H9 (cell line): ENCODE results near the gene SETDB2. TPM values are rescaled to one million over a fixed set of nuclear protein-coding genes. Genes with fewer than 3 reads are reported as not detected.

Source experiments
- DNase-seq: peaks from one replicate; pipeline ENCODE4 v3.0.0-alpha.2; 2017
- H2AFZ ChIP-seq: one replicate; pipeline ENCODE4 v1.6.1; 2013; ENCODE audit warnings: mild to moderate bottlenecking, low read length, control low read depth, moderate library complexity
- H2AK5ac ChIP-seq: 2 replicates; pipeline ENCODE4 v1.6.1; 2013; ENCODE audit warnings: low read length, control low read depth, mixed read lengths; ENCODE audit not compliant: insufficient read length
- H2BK120ac ChIP-seq: one replicate; pipeline ENCODE4 v1.6.1; 2013; ENCODE audit warnings: low read depth, mild to moderate bottlenecking, low read length, control low read depth, inconsistent platforms; ENCODE audit not compliant: poor library complexity, severe bottlenecking
- H2BK12ac ChIP-seq: 2 replicates; pipeline ENCODE4 v1.6.1; 2013; ENCODE audit warnings: low read length, control low read depth, mixed read lengths, low read depth; ENCODE audit not compliant: insufficient read length
- H2BK15ac ChIP-seq: 2 replicates; pipeline ENCODE4 v1.6.1; 2013; ENCODE audit warnings: low read depth, low read length, control low read depth
- H2BK20ac ChIP-seq: one replicate; pipeline ENCODE4 v1.6.1; 2013; ENCODE audit warnings: low read depth, mild to moderate bottlenecking, low read length, control low read depth, inconsistent platforms; ENCODE audit not compliant: poor library complexity, severe bottlenecking
- H2BK5ac ChIP-seq: 2 replicates; pipeline ENCODE4 v1.6.1; 2013; ENCODE audit warnings: low read length, control low read depth, mixed read lengths; ENCODE audit not compliant: insufficient read length
- H3K14ac ChIP-seq: 2 replicates; pipeline ENCODE4 v1.6.1; 2013; ENCODE audit warnings: low read length, control low read depth; ENCODE audit not compliant: insufficient read depth
- H3K18ac ChIP-seq: 2 replicates; pipeline ENCODE4 v1.6.1; 2013; ENCODE audit warnings: low read depth, mild to moderate bottlenecking, mixed read lengths, low read length, control low read depth; ENCODE audit not compliant: insufficient read length
- H3K23ac ChIP-seq: 2 replicates; pipeline ENCODE4 v1.6.1; 2013; ENCODE audit warnings: low read length, control low read depth, mixed read lengths, low read depth; ENCODE audit not compliant: insufficient read length
- H3K23me2 ChIP-seq: 2 replicates; pipeline ENCODE4 v1.6.1; 2013; ENCODE audit warnings: low read depth, mild to moderate bottlenecking, mixed read lengths, low read length, control low read depth; ENCODE audit not compliant: insufficient read length, poor library complexity, severe bottlenecking
- H3K27ac ChIP-seq: 2 replicates; pipeline ENCODE4 v1.5.1; 2013; ENCODE audit warnings: low read length, control low read depth, mixed read lengths, low read depth; ENCODE audit not compliant: insufficient read length
- H3K27me3 ChIP-seq: 2 replicates; pipeline ENCODE4 v1.6.1; 2013; ENCODE audit warnings: low read length, control low read depth, inconsistent platforms; ENCODE audit not compliant: insufficient read depth
- H3K4ac ChIP-seq: 2 replicates; pipeline ENCODE4 v1.6.1; 2013; ENCODE audit warnings: low read depth, mild to moderate bottlenecking, control low read depth, inconsistent platforms, low read length, moderate library complexity
- H3K4me1 ChIP-seq: 2 replicates; pipeline ENCODE4 v1.6.1; 2013; ENCODE audit warnings: low read length, control low read depth, inconsistent platforms; ENCODE audit not compliant: insufficient read depth
- H3K4me2 ChIP-seq: 2 replicates; pipeline ENCODE4 v1.6.1; 2013; ENCODE audit warnings: low read length, control low read depth, mixed read lengths; ENCODE audit not compliant: insufficient read length, insufficient read depth
- H3K56ac ChIP-seq: 2 replicates; pipeline ENCODE4 v1.6.1; 2013; ENCODE audit warnings: low read depth, mild to moderate bottlenecking, mixed read lengths, low read length, control low read depth; ENCODE audit not compliant: insufficient read length
- H3K79me1 ChIP-seq: 2 replicates; pipeline ENCODE4 v1.6.1; 2013; ENCODE audit warnings: low read depth, mild to moderate bottlenecking, moderate library complexity, low read length, control low read depth, inconsistent platforms; ENCODE audit not compliant: insufficient read depth, poor library complexity, severe bottlenecking
- H3K79me2 ChIP-seq: 2 replicates; pipeline ENCODE4 v1.6.1; 2013; ENCODE audit warnings: low read length, control low read depth, inconsistent platforms; ENCODE audit not compliant: insufficient read depth
- H3K9ac ChIP-seq: 2 replicates; pipeline ENCODE4 v1.6.1; 2013; ENCODE audit warnings: low read length, control low read depth, mixed read lengths; ENCODE audit not compliant: insufficient read length; ENCODE audit errors: extremely low read depth
- H3K9me3 ChIP-seq: one replicate; pipeline ENCODE4 v1.6.1; 2013; ENCODE audit warnings: low read depth, low read length, inconsistent platforms; ENCODE audit not compliant: control insufficient read depth
- H3T11ph ChIP-seq: one replicate; pipeline ENCODE4 v1.6.1; 2013; ENCODE audit warnings: mild to moderate bottlenecking, low read length, control low read depth, inconsistent platforms
- H4K20me1 ChIP-seq: one replicate; pipeline ENCODE4 v1.6.1; 2013; ENCODE audit not compliant: control insufficient read depth, insufficient read length, insufficient read depth
- H4K5ac ChIP-seq: 2 replicates; pipeline ENCODE4 v1.6.1; 2013; ENCODE audit warnings: low read depth, mild to moderate bottlenecking, mixed read lengths, low read length, control low read depth; ENCODE audit not compliant: insufficient read length
- H4K8ac ChIP-seq: replicated peaks from 2 replicates; pipeline ENCODE4 v1.6.1; 2013; ENCODE audit warnings: low read length, control low read depth, mixed read lengths, low read depth; ENCODE audit not compliant: insufficient read length
- H4K91ac ChIP-seq: 2 replicates; pipeline ENCODE4 v1.6.1; 2013; ENCODE audit warnings: low read depth, mild to moderate bottlenecking, moderate library complexity, mixed read lengths, low read length, control low read depth; ENCODE audit not compliant: insufficient read length
- H3K27ac Mint-ChIP-seq, 3 experiments: 2 replicates in 2 of 3; 3 replicates in 1 of 3; pipeline ENCODE4 v1.8.0; 2020 to 2021; ENCODE audit warnings: mixed read lengths in 3 of 3, mild to moderate bottlenecking in 1 of 3, moderate library complexity in 1 of 3
- H3K27me3 Mint-ChIP-seq: 2 replicates; pipeline ENCODE4 v1.8.0; 2021; ENCODE audit warnings: low read depth, mild to moderate bottlenecking, moderate library complexity, mixed read lengths
- H3K36me3 Mint-ChIP-seq, 3 experiments: 2 replicates in 2 of 3; 3 replicates in 1 of 3; pipeline ENCODE4 v1.8.0; 2020 to 2021; ENCODE audit warnings: low read depth in 3 of 3, mixed read lengths in 3 of 3; ENCODE audit not compliant: insufficient read depth in 1 of 3
- H3K4me1 Mint-ChIP-seq, 2 experiments: 2 replicates each; pipeline ENCODE4 v1.8.0; 2020; ENCODE audit warnings: mixed read lengths in 2 of 2
- H3K4me3 Mint-ChIP-seq, 2 experiments: 2 replicates in 1 of 2; 3 replicates in 1 of 2; pipeline ENCODE4 v1.8.0; 2020 to 2021; ENCODE audit warnings: mild to moderate bottlenecking in 2 of 2, mixed read lengths in 2 of 2, moderate library complexity in 1 of 2
- H3K9me3 Mint-ChIP-seq, 2 experiments: 2 replicates in 1 of 2; 3 replicates in 1 of 2; pipeline ENCODE4 v1.8.0; 2020; ENCODE audit warnings: mild to moderate bottlenecking in 2 of 2, mixed read lengths in 2 of 2, moderate library complexity in 1 of 2
- WGBS: extraction: QIAGEN DNeasy Blood & Tissue Kit; methylation state at CpG from one replicate; pipeline ENCODE4 v1.1.7; 2013; ENCODE audit warnings: missing lambda C conversion rate, low lambda C conversion rate, mixed read lengths; ENCODE audit not compliant: insufficient read length; ENCODE audit errors: extremely low coverage; 5-methylcytosine and 5-hydroxymethylcytosine counted together
- total RNA-seq: library from RNA; stranded (reverse); gene quantifications from 2 replicates; pipeline ENCODE4 v1.2.1, GENCODE V29; 2021
- TF ChIP-seq, protein P1 (sequence below): fragments of 200-600 bp; sonication (generic); conservative IDR thresholded peaks from 3 replicates; pipeline ENCODE4 v1.8.0; 2021; ENCODE audit warnings: antibody characterized with exemption, mild to moderate bottlenecking

The SETDB2 gene
- total RNA-seq, 1 experiment from 2014 or later: 5.7 TPM

- no peak overlapping the region for H3K27ac ChIP-seq
- H3K4ac ChIP-seq: no peak overlapping the region
- H2BK5ac ChIP-seq: no peak overlapping the region
- H2BK12ac ChIP-seq: no peak overlapping the region
- Mint-ChIP-seq H3K4me3 (no peak overlapping the region), H3K36me3 (peaks cover 0 to 4% (median 0%) of the 10 kb centered on the region in 3 experiments; a peak in 3 of 7 replicates), H3K27ac (no peak overlapping the region), H3K9me3 (no peaks in the 10 kb centered on the region), H3K27me3 (no peaks in the 10 kb centered on the region; the same call in 1 of the 2 replicates), H3K4me1 (no peaks in the 10 kb centered on the region)
- H2BK20ac ChIP-seq: no peak overlapping the region
- TF ChIP-seq, protein P1, sequence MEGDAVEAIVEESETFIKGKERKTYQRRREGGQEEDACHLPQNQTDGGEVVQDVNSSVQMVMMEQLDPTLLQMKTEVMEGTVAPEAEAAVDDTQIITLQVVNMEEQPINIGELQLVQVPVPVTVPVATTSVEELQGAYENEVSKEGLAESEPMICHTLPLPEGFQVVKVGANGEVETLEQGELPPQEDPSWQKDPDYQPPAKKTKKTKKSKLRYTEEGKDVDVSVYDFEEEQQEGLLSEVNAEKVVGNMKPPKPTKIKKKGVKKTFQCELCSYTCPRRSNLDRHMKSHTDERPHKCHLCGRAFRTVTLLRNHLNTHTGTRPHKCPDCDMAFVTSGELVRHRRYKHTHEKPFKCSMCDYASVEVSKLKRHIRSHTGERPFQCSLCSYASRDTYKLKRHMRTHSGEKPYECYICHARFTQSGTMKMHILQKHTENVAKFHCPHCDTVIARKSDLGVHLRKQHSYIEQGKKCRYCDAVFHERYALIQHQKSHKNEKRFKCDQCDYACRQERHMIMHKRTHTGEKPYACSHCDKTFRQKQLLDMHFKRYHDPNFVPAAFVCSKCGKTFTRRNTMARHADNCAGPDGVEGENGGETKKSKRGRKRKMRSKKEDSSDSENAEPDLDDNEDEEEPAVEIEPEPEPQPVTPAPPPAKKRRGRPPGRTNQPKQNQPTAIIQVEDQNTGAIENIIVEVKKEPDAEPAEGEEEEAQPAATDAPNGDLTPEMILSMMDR: no peak
- no peak overlapping the region for H3K23ac ChIP-seq
- H3K27me3 ChIP-seq: no peaks in the 10 kb centered on the region
- WGBS: no CpG with 5 or more reads among the region's 2 CpGs
- H3K79me1 ChIP-seq: no peaks in the 10 kb centered on the region
- no peak overlapping the region for H3K14ac ChIP-seq
- no peak overlapping the region for H2AFZ ChIP-seq
- no peak overlapping the region for H3K18ac ChIP-seq
- no peak overlapping the region for H3K9ac ChIP-seq
- H3K4me1 ChIP-seq: no peaks in the 10 kb centered on the region
- H3K4me2 ChIP-seq: no peak overlapping the region
- H2BK15ac ChIP-seq: no peak overlapping the region
- H3K9me3 ChIP-seq: no peaks in the 10 kb centered on the region
- no peaks in the 10 kb centered on the region for H3K79me2 ChIP-seq
- H2BK120ac ChIP-seq: no peak overlapping the region
- no peaks in the 10 kb centered on the region for H4K20me1 ChIP-seq
- H3K23me2 ChIP-seq: no peaks in the 10 kb centered on the region
- no peak for DNase-seq
- no peak overlapping the region for H4K91ac ChIP-seq
- no peak overlapping the region for H4K5ac ChIP-seq
- H4K8ac ChIP-seq: no peak overlapping the region
- H3T11ph ChIP-seq: no peak overlapping the region
- H3K56ac ChIP-seq: no peak overlapping the region
- H2AK5ac ChIP-seq: no peak overlapping the region
Measured at GRCh38 chr13:49488563-49488962, 44.5 kb downstream of the SETDB2 start.
